Measurements from ENCODE around the gene APOE.

Gene APOE

GRCh38 chr19:44900328-44901244, 5.0 kb upstream of the APOE start:
- TF ChIP-seq CTCF (IDR thresholded peaks at IDR 0.05) = no peak

GRCh38 chr19:44903216-44903601, 2.4 kb upstream of the APOE start:
- TF ChIP-seq CTCF (IDR thresholded peaks at IDR 0.05) = no peak

- peak; percentile 95 for TF ChIP-seq CTCF (IDR thresholded peaks at IDR 0.05)
These were observed 1.8 kb upstream of the APOE start for GRCh38 chr19:44903602-44904425.

- TF ChIP-seq CTCF (IDR thresholded peaks at IDR 0.05) = no peak
These were observed 1.1 kb upstream of the APOE start for GRCh38 chr19:44904426-44904994.

- no peak for TF ChIP-seq CTCF (IDR thresholded peaks at IDR 0.05)
These were observed 2.0 kb downstream of the APOE start for GRCh38 chr19:44907613-44908012.

- no peak for TF ChIP-seq CTCF (IDR thresholded peaks at IDR 0.05)
These were observed 2.7 kb downstream of the APOE start for GRCh38 chr19:44908074-44908835.

- TF ChIP-seq CTCF (IDR thresholded peaks at IDR 0.05) = no peak
These were observed 3.3 kb downstream of the APOE start for GRCh38 chr19:44908836-44909261.

Measured in LNCAP (cell line).